GM18951 (cell line): ENCODE measurements around the gene PPARD.

ENCODE experiments used
- POLR2A ChIP-seq: IDR thresholded peaks from 4 replicates; pipeline ENCODE4 v1.6.1; 2011; ENCODE audit warnings: mild to moderate bottlenecking; ENCODE audit not compliant: insufficient read length, insufficient read depth; ENCODE audit errors: extremely low read depth
- in situ Hi-C: fragments of 300-500 bp; cut with MboI; formaldehyde crosslinking; loops from one replicate; pipeline ENCODE4 v1.12.0; 2022; ENCODE audit warnings: low sequenced_read_pairs, mixed read lengths, inconsistent platforms; ENCODE audit not compliant: unreplicated experiment

Gene PPARD

GRCh38 chr6:35441642-35442041, 99.3 kb downstream of the PPARD start:
- no peak for TF ChIP-seq POLR2A
- in situ Hi-C loops, result no loop called here

- in situ Hi-C loops, result no loop called here
Observed at GRCh38 chr6:35442693-35443092, 100.3 kb downstream of the PPARD start.

GRCh38 chr6:35443341-35444030, 101.1 kb downstream of the PPARD start:
- TF ChIP-seq POLR2A, result no peak

More at GRCh38 chr6:35442693-35443092, 100.3 kb downstream of the PPARD start:
- TF ChIP-seq POLR2A, result no peak

GRCh38 chr6:35445691-35446090, 103.3 kb downstream of the PPARD start:
- TF ChIP-seq POLR2A, result no peak
- in situ Hi-C loops, result no loop called here

More at GRCh38 chr6:35443341-35444030, 101.1 kb downstream of the PPARD start:
- in situ Hi-C loops, result no loop called here

- TF ChIP-seq POLR2A, result no peak
- in situ Hi-C loops, result no loop called here
Observed at GRCh38 chr6:35448191-35448590, 105.8 kb downstream of the PPARD start.

GRCh38 chr6:35449287-35449881, 107.0 kb downstream of the PPARD start:
- in situ Hi-C loops, result no loop called here
- no peak for TF ChIP-seq POLR2A

- in situ Hi-C loops, result no loop called here
- TF ChIP-seq POLR2A, result no peak
Observed at GRCh38 chr6:35451354-35452182, 109.2 kb downstream of the PPARD start.

GRCh38 chr6:35452183-35453090, 110.1 kb downstream of the PPARD start, which contains the start of gene FANCE:
TSS of gene FANCE (plus strand) at chr6:35452338. CDS start at chr6:35452546, 208 bp downstream.
- peak; percentile 67 for TF ChIP-seq POLR2A
- in situ Hi-C loops, result no loop called here

- TF ChIP-seq POLR2A, result no peak
- in situ Hi-C loops, result no loop called here
Observed at GRCh38 chr6:35453236-35453635, 110.9 kb downstream of the PPARD start.

- in situ Hi-C loops, result no loop called here
Observed at GRCh38 chr6:35454391-35455110, 112.2 kb downstream of the PPARD start.

GRCh38 chr6:35457907-35458306, 115.5 kb downstream of the PPARD start:
- in situ Hi-C loops, result no loop called here

More at GRCh38 chr6:35454391-35455110, 112.2 kb downstream of the PPARD start:
- no peak for TF ChIP-seq POLR2A

GRCh38 chr6:35461270-35461669, 118.9 kb downstream of the PPARD start:
- no peak for TF ChIP-seq POLR2A
- in situ Hi-C loops, result no loop called here

More at GRCh38 chr6:35457907-35458306, 115.5 kb downstream of the PPARD start:
- no peak for TF ChIP-seq POLR2A
